ENCODE results near the gene UBN1. TPM values are rescaled to one million over a fixed set of nuclear protein-coding genes. Genes with fewer than 3 reads are reported as not detected.

The UBN1 gene
- total and polyA plus RNA-seq, 2 of the 13 experiments (the other 11 are each of a cell fraction or from before 2014, with no cell fraction given), result 10.6 to 23.5 TPM

DNA sequence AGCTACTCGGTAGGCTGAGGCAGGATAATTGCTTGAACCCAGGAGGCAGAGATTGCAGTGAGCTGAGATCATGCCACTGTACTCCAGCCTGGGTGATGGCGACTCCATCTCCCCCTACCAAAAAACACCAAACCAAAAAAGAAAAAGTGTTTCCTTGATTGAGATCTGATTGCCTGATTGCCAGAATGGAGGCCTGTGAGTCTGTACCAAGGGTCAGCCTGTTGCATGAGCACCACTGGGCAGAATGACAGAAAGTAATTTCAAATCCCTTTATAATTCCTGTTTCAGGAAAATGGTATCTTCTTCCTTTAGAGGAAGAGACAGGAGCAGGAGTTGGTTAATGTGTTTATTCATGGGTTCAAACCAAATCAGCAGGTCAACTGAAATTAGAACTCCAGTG lies 8.5 kb downstream of the UBN1 start:
- CTCF ChIA-PET (ENCODE audit: low intra/inter-chr PET ratio, low total read pairs), result no interaction called here
- intact Hi-C loops (cut with micrococcal nuclease; ENCODE audit: unreplicated experiment), result no loop called here
- Histone ChIP-seq H3K79me2 (ENCODE audit: insufficient read depth, low read length) (peaks cover 23% of the 10 kb centered on the region), H4K20me1 (ENCODE audit: insufficient read depth, low read length) (peaks cover 7% of the 10 kb centered on the region), H3K36me3 (replicated peaks in 1 of 2; ENCODE audit: control insufficient read depth in 1 of 2, insufficient read depth in 2 of 2, low read length in 2 of 2) (peaks cover 26 to 78% of the 10 kb centered on the region in 2 experiments), H3K27ac (ENCODE audit: extremely low read length, insufficient read depth, low read length) (no peak overlapping the region), H2AFZ (ENCODE audit: low read length) (no peak overlapping the region), H3K9ac (ENCODE audit: insufficient read depth, low read depth, low read length) (no peak overlapping the region), H3K9me3 (ENCODE audit: low read length) (no peaks in the 10 kb centered on the region), H3K4me2 (ENCODE audit: low read depth, low read length) (no peak overlapping the region), H3K4me1 (ENCODE audit: insufficient read depth, low read length) (peaks cover 8% of the 10 kb centered on the region), H3K27me3 (ENCODE audit: control insufficient read depth in 1 of 2, insufficient read depth in 2 of 2, low read length in 2 of 2) (no peaks in the 10 kb centered on the region), H3K4me3 (replicated peaks in 1 of 3; ENCODE audit: insufficient read depth in 1 of 3, low read depth in 2 of 3, low read length in 3 of 3) (no peak overlapping the region)
- DNase-seq (ENCODE audit: low spot score), result no peak
- no TSS peak for BruUV-seq (replicated peaks)
- WGBS (ENCODE audit: low lambda C conversion rate), result 100% methylated on average over 2 of the region's 2 CpGs
- in situ Hi-C loops (cut with HindIII; ENCODE audit: extremely low pct_ligation_motif_present, low pct_unique_long_range_greater_than_20kb), result no loop called here
- POLR2A ChIA-PET, result no interaction called here
- ATAC-seq, result no peak
- no peak for FAIRE-seq
- TF ChIP-seq, protein P1, sequence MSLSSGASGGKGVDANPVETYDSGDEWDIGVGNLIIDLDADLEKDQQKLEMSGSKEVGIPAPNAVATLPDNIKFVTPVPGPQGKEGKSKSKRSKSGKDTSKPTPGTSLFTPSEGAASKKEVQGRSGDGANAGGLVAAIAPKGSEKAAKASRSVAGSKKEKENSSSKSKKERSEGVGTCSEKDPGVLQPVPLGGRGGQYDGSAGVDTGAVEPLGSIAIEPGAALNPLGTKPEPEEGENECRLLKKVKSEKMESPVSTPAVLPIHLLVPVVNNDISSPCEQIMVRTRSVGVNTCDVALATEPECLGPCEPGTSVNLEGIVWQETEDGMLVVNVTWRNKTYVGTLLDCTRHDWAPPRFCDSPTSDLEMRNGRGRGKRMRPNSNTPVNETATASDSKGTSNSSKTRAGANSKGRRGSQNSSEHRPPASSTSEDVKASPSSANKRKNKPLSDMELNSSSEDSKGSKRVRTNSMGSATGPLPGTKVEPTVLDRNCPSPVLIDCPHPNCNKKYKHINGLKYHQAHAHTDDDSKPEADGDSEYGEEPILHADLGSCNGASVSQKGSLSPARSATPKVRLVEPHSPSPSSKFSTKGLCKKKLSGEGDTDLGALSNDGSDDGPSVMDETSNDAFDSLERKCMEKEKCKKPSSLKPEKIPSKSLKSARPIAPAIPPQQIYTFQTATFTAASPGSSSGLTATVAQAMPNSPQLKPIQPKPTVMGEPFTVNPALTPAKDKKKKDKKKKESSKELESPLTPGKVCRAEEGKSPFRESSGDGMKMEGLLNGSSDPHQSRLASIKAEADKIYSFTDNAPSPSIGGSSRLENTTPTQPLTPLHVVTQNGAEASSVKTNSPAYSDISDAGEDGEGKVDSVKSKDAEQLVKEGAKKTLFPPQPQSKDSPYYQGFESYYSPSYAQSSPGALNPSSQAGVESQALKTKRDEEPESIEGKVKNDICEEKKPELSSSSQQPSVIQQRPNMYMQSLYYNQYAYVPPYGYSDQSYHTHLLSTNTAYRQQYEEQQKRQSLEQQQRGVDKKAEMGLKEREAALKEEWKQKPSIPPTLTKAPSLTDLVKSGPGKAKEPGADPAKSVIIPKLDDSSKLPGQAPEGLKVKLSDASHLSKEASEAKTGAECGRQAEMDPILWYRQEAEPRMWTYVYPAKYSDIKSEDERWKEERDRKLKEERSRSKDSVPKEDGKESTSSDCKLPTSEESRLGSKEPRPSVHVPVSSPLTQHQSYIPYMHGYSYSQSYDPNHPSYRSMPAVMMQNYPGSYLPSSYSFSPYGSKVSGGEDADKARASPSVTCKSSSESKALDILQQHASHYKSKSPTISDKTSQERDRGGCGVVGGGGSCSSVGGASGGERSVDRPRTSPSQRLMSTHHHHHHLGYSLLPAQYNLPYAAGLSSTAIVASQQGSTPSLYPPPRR (CRISPR knock-in tag; IDR thresholded peaks at IDR 0.05; ENCODE audit: borderline replicate concordance), result no peak
- TF ChIP-seq, protein P2, sequence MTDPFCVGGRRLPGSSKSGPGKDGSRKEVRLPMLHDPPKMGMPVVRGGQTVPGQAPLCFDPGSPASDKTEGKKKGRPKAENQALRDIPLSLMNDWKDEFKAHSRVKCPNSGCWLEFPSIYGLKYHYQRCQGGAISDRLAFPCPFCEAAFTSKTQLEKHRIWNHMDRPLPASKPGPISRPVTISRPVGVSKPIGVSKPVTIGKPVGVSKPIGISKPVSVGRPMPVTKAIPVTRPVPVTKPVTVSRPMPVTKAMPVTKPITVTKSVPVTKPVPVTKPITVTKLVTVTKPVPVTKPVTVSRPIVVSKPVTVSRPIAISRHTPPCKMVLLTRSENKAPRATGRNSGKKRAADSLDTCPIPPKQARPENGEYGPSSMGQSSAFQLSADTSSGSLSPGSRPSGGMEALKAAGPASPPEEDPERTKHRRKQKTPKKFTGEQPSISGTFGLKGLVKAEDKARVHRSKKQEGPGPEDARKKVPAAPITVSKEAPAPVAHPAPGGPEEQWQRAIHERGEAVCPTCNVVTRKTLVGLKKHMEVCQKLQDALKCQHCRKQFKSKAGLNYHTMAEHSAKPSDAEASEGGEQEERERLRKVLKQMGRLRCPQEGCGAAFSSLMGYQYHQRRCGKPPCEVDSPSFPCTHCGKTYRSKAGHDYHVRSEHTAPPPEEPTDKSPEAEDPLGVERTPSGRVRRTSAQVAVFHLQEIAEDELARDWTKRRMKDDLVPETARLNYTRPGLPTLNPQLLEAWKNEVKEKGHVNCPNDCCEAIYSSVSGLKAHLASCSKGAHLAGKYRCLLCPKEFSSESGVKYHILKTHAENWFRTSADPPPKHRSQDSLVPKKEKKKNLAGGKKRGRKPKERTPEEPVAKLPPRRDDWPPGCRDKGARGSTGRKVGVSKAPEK (CRISPR knock-in tag; IDR thresholded peaks at IDR 0.05; ENCODE audit: borderline replicate concordance), result no peak

All from HepG2 (cell line).